Esophagus muscularis mucosa (tissue), 4 donors: ENCODE results near the gene CFAP90. TPM values are rescaled to one million over a fixed set of nuclear protein-coding genes. Genes with fewer than 3 reads are reported as not detected.

Experiments used
- DNase-seq: peaks from one replicate; pipeline ENCODE4 v3.0.0-alpha.2; 2017; ENCODE audit errors: extremely low spot score
- H3K27ac ChIP-seq, 4 donors: fragments of 200-600 bp; sonication (generic); replicated peaks in 1 of 4; 1 replicate in 3 of 4; 2 replicates in 1 of 4; pipeline ENCODE4 v1.5.1; 2016 to 2019; ENCODE audit warnings: mild to moderate bottlenecking in 1 of 4
- H3K27me3 ChIP-seq, 4 donors: fragments of 200-600 bp; sonication (generic); one replicate each; pipeline versions ENCODE4 v1.5.1 to v1.6.0; 2016 to 2019
- H3K36me3 ChIP-seq, 4 donors: fragments of 200-600 bp; sonication (generic); one replicate each; pipeline ENCODE4 v1.5.1; 2016 to 2019
- H3K4me1 ChIP-seq, 4 donors: fragments of 200-600 bp; sonication (generic); one replicate each; pipeline ENCODE4 v1.5.1; 2016 to 2019
- H3K4me3 ChIP-seq, 4 donors: fragments of 200-600 bp; sonication (generic); 1 replicate in 2 of 4; 2 replicates in 2 of 4; pipeline ENCODE4 v1.5.1; 2016 to 2019; ENCODE audit warnings: mild to moderate bottlenecking in 4 of 4, moderate library complexity in 1 of 4
- H3K9me3 ChIP-seq, 4 donors: fragments of 200-600 bp; sonication (generic); 1 replicate in 3 of 4; 2 replicates in 1 of 4; pipeline ENCODE4 v1.5.1; 2016 to 2019
- EP300 ChIP-seq: sonication (generic); formaldehyde crosslinking; IDR thresholded peaks from one replicate; pipeline ENCODE4 v1.6.1; 2017; ENCODE audit warnings: antibody characterized with exemption
- POLR2A ChIP-seq: fragments of 450-650 bp; IDR thresholded peaks from one replicate; pipeline ENCODE4 v1.6.1; 2017; ENCODE audit warnings: antibody characterized with exemption, moderate library complexity, mild to moderate bottlenecking, low read depth
- POLR2AphosphoS5 ChIP-seq, 2 donors: sonication (generic); formaldehyde crosslinking; IDR thresholded peaks; one replicate each; pipeline ENCODE4 v1.6.1; 2017; ENCODE audit warnings: antibody characterized with exemption in 2 of 2
- WGBS: methylation state at CpG from one replicate; pipeline ENCODE4 v1.1.5; 2018; 5-methylcytosine and 5-hydroxymethylcytosine counted together
- intact Hi-C: fragments of 100-400 bp; cut with DNase I; formaldehyde crosslinking; loops from one replicate; pipeline ENCODE4 v1.15.1; 2023
- total RNA-seq, 4 donors: library from RNA; depleted of rRNA; stranded (reverse); fragments of >200 nt; gene quantifications; one replicate each; pipeline versions ENCODE4 v1.1.0 to v1.2.1, GENCODE V29; 2016
- TF ChIP-seq, protein P1 (sequence below), 3 experiments: fragments of 200-600 bp in 2 of 3; fragments of 450-650 bp in 1 of 3; sonication (generic) in 2 of 3; IDR thresholded peaks; one replicate each; pipeline ENCODE4 v1.5.1; 2017 to 2019; ENCODE audit warnings: antibody characterized with exemption in 3 of 3, mild to moderate bottlenecking in 2 of 3, moderate library complexity in 1 of 3

Gene CFAP90
- total RNA-seq, 4 donors from 2014 or later, result 0.17 TPM; not detected in 3

- H3K27me3 ChIP-seq, result no peaks in the 10 kb centered on the region
- 88% methylated on average over 3 of the region's 3 CpGs for WGBS
- intact Hi-C loops, result no loop called here
- H3K9me3 ChIP-seq, result no peaks in the 10 kb centered on the region
- TF ChIP-seq, protein P1, sequence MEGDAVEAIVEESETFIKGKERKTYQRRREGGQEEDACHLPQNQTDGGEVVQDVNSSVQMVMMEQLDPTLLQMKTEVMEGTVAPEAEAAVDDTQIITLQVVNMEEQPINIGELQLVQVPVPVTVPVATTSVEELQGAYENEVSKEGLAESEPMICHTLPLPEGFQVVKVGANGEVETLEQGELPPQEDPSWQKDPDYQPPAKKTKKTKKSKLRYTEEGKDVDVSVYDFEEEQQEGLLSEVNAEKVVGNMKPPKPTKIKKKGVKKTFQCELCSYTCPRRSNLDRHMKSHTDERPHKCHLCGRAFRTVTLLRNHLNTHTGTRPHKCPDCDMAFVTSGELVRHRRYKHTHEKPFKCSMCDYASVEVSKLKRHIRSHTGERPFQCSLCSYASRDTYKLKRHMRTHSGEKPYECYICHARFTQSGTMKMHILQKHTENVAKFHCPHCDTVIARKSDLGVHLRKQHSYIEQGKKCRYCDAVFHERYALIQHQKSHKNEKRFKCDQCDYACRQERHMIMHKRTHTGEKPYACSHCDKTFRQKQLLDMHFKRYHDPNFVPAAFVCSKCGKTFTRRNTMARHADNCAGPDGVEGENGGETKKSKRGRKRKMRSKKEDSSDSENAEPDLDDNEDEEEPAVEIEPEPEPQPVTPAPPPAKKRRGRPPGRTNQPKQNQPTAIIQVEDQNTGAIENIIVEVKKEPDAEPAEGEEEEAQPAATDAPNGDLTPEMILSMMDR (IDR thresholded peaks at IDR 0.05), result no peak
- no peak for TF ChIP-seq EP300
- TF ChIP-seq POLR2AphosphoS5 (IDR thresholded peaks at IDR 0.05), result no peak
- TF ChIP-seq POLR2A, result no peak
- no peak overlapping the region for H3K4me3 ChIP-seq
- no peak overlapping the region for H3K27ac ChIP-seq
- peaks cover 23 to 90% (median 69%) of the 10 kb centered on the region in 4 donors for H3K36me3 ChIP-seq
- no peak for DNase-seq
- H3K4me1 ChIP-seq, result peaks cover 0 to 22% (median 2%) of the 10 kb centered on the region in 4 donors
These were observed 25.9 kb upstream of the CFAP90 start for GRCh38 chr5:7876867-7877266.

DNA sequence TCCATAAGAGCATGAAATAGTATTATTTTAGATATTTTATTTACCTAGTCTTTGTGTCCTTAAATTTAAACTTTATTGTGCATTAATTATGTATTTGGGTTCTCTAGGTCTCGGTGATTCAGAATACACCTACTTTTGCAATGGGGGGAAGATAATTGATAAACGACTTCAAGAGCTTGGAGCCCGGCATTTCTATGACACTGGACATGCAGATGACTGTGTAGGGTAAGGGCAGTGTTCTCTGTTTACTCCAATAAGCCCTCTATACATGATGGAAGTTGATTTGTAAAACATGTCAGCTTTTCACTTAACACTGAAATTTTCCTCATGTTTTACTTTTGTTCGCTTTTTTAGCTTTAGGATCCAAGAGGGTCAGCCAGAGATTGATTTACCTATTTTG lies 24.2 kb upstream of the CFAP90 start:
- no peaks in the 10 kb centered on the region for H3K9me3 ChIP-seq
- intact Hi-C loops, result no loop called here
- no peak overlapping the region for H3K4me3 ChIP-seq
- H3K4me1 ChIP-seq, result peaks cover 7 to 39% (median 16%) of the 10 kb centered on the region in 4 donors
- H3K27ac ChIP-seq, result no peak overlapping the region
- no peaks in the 10 kb centered on the region for H3K27me3 ChIP-seq
- TF ChIP-seq, protein P1 (IDR thresholded peaks at IDR 0.05), result no peak
- no peak for TF ChIP-seq POLR2AphosphoS5 (IDR thresholded peaks at IDR 0.05)
- no peak for TF ChIP-seq POLR2A
- TF ChIP-seq EP300, result no peak
- peaks cover 23 to 80% (median 55%) of the 10 kb centered on the region in 4 donors for H3K36me3 ChIP-seq
- DNase-seq, result no peak
- 92% methylated on average over 4 of the region's 4 CpGs for WGBS

- DNase-seq, result no peak
- no peaks in the 10 kb centered on the region for H3K9me3 ChIP-seq
- H3K27ac ChIP-seq, result no peak overlapping the region
- 88% methylated on average over 2 of the region's 2 CpGs for WGBS
- intact Hi-C loops, result no loop called here
- H3K4me1 ChIP-seq, result peaks cover 12 to 44% (median 21%) of the 10 kb centered on the region in 4 donors
- H3K36me3 ChIP-seq, result peaks cover 23 to 74% (median 50%) of the 10 kb centered on the region in 4 donors
- H3K27me3 ChIP-seq, result no peaks in the 10 kb centered on the region
- TF ChIP-seq EP300 (no peak), POLR2A (no peak), POLR2AphosphoS5 (IDR thresholded peaks at IDR 0.05) (no peak)
- TF ChIP-seq, protein P1 (IDR thresholded peaks at IDR 0.05), result no peak
- no peak overlapping the region for H3K4me3 ChIP-seq
These were observed 23.7 kb upstream of the CFAP90 start for GRCh38 chr5:7874639-7875038.

GRCh38 chr5:7873216-7873615 lies 22.3 kb upstream of the CFAP90 start:
- Histone ChIP-seq H3K4me3 (no peak overlapping the region), H3K27ac (no peak overlapping the region), H3K9me3 (no peaks in the 10 kb centered on the region), H3K4me1 (peaks cover 12 to 40% (median 20%) of the 10 kb centered on the region in 4 donors), H3K36me3 (peaks cover 17 to 60% (median 38%) of the 10 kb centered on the region in 4 donors), H3K27me3 (no peaks in the 10 kb centered on the region)
- DNase-seq, result no peak
- intact Hi-C loops, result no loop called here
- WGBS, result 90% methylated on average over 9 of the region's 9 CpGs
- TF ChIP-seq EP300, result no peak
- TF ChIP-seq POLR2AphosphoS5 (IDR thresholded peaks at IDR 0.05), result no peak
- TF ChIP-seq POLR2A, result no peak
- TF ChIP-seq, protein P1 (IDR thresholded peaks at IDR 0.05), result no peak

- Histone ChIP-seq H3K36me3 (peaks cover 17 to 54% (median 32%) of the 10 kb centered on the region in 4 donors), H3K4me1 (peaks cover 14 to 42% (median 25%) of the 10 kb centered on the region in 4 donors), H3K27me3 (no peaks in the 10 kb centered on the region), H3K27ac (no peak overlapping the region), H3K4me3 (no peak overlapping the region), H3K9me3 (no peaks in the 10 kb centered on the region)
- 75% methylated on average over 4 of the region's 4 CpGs for WGBS
- no peak for DNase-seq
- TF ChIP-seq POLR2A, result no peak
- intact Hi-C loops, result no loop called here
These were observed 21.7 kb upstream of the CFAP90 start for GRCh38 chr5:7872517-7873130.
